Caco-2 (cell line): ENCODE results near the gene ANKRD40CL. TPM values are rescaled to one million over a fixed set of nuclear protein-coding genes. Genes with fewer than 3 reads are reported as not detected.

Experiments
- BruUV-seq: library from RNA; stranded (reverse); fragments of 400-500 nt; replicated peaks from 2 replicates; lab custom pipeline; 2021; lab: Mats Ljungman, UMichigan
- CTCF ChIA-PET: fragments of 300-600 bp; sonication (Branson Sonifier 250); formaldehyde crosslinking; loops from one replicate; lab custom pipeline; 2022; ENCODE audit warnings: antibody characterized with exemption; lab: Charles Lee
- POLR2A ChIA-PET: fragments of 300-600 bp; sonication (Branson Sonifier 250); formaldehyde crosslinking; loops from one replicate; lab custom pipeline; 2022; ENCODE audit warnings: antibody characterized with exemption; lab: Charles Lee
- DNase-seq, 2 experiments: peaks; one replicate each; pipeline versions ENCODE4 v3.0.0 to v3.0.0-alpha.2; 2020 to 2022
- H3K27me3 ChIP-seq: replicated peaks from 2 replicates; pipeline ENCODE4 v1.6.0; 2011; ENCODE audit warnings: low read length; ENCODE audit not compliant: control insufficient read depth, insufficient read depth
- H3K36me3 ChIP-seq: 2 replicates; pipeline ENCODE4 v1.5.1; 2011; ENCODE audit warnings: low read length; ENCODE audit not compliant: control insufficient read depth, insufficient read depth
- H3K4me1 ChIP-seq: fragments of 250-450 bp; sonication (Bioruptor Pico); 2 replicates; pipeline ENCODE4 v1.5.1; 2020; ENCODE audit warnings: mild to moderate bottlenecking
- H3K4me3 ChIP-seq: 2 replicates; pipeline ENCODE4 v1.5.1; 2011; ENCODE audit warnings: low read depth, mild to moderate bottlenecking, control low read depth, low read length
- H3K9me3 ChIP-seq: fragments of 250-450 bp; sonication (Bioruptor Pico); 2 replicates; pipeline ENCODE4 v1.5.1; 2020; ENCODE audit warnings: mild to moderate bottlenecking, moderate library complexity
- H3K27ac Mint-ChIP-seq: one replicate; pipeline ENCODE4 v1.8.0; 2022; ENCODE audit warnings: mixed read lengths; ENCODE audit not compliant: unreplicated experiment
- H3K27me3 Mint-ChIP-seq: one replicate; pipeline ENCODE4 v1.8.0; 2022; ENCODE audit warnings: mixed read lengths; ENCODE audit not compliant: insufficient read depth, unreplicated experiment
- H3K36me3 Mint-ChIP-seq: one replicate; pipeline ENCODE4 v1.8.0; 2022; ENCODE audit warnings: mild to moderate bottlenecking, mixed read lengths; ENCODE audit not compliant: insufficient read depth, unreplicated experiment
- H3K4me1 Mint-ChIP-seq: one replicate; pipeline ENCODE4 v1.8.0; 2022; ENCODE audit warnings: low read depth, mixed read lengths; ENCODE audit not compliant: unreplicated experiment
- H3K4me3 Mint-ChIP-seq: one replicate; pipeline ENCODE4 v1.8.0; 2022; ENCODE audit warnings: mild to moderate bottlenecking, moderate library complexity, mixed read lengths; ENCODE audit not compliant: unreplicated experiment
- H3K9me3 Mint-ChIP-seq: one replicate; pipeline ENCODE4 v1.8.0; 2022; ENCODE audit warnings: mixed read lengths; ENCODE audit not compliant: unreplicated experiment
- CTCF ChIP-seq, 2 experiments: fragments of 200-600 bp in 1 of 2; IDR thresholded peaks; 1 replicate in 1 of 2; 2 replicates in 1 of 2; pipeline versions ENCODE4 v1.5.1 to v1.8.0; 2011 to 2022; ENCODE audit warnings: antibody characterized with exemption in 1 of 2, control low read depth in 1 of 2, inconsistent platforms in 1 of 2, low read depth in 1 of 2, low read length in 1 of 2, mild to moderate bottlenecking in 1 of 2, moderate library complexity in 1 of 2; ENCODE audit not compliant: insufficient read depth in 1 of 2, severe bottlenecking in 1 of 2, unreplicated experiment in 1 of 2
- intact Hi-C: fragments of 100-400 bp; cut with micrococcal nuclease; formaldehyde crosslinking; loops from one replicate; pipeline ENCODE4 v1.10.0; 2022; ENCODE audit not compliant: unreplicated experiment
- total RNA-seq: library from RNA; stranded (reverse); gene quantifications from 2 replicates; pipeline ENCODE4 v1.2.3, GENCODE V29; 2022

The ANKRD40CL gene
- total RNA-seq, 1 experiment from 2014 or later: 11.2 TPM

- no peaks in the 10 kb centered on the region for H3K27me3 Mint-ChIP-seq
- ChIA-PET CTCF (interaction anchor here (0.5 to 1.2 kb wide), 5 partner anchors 10 to 275 kb away, joined by 3 to 8 read pairs (median 3); no protein-coding TSS in a partner anchor), POLR2A (no interaction called here)
- Histone ChIP-seq H3K4me3 (no peak overlapping the region), H3K36me3 (no peaks in the 10 kb centered on the region), H3K4me1 (no peaks in the 10 kb centered on the region), H3K9me3 (no peaks in the 10 kb centered on the region), H3K27me3 (no peaks in the 10 kb centered on the region)
- intact Hi-C loops: no loop called here
- DNase-seq: no peak
- H3K4me1 Mint-ChIP-seq: peaks cover 7% of the 10 kb centered on the region
- no TSS peak for BruUV-seq
- no peak for TF ChIP-seq CTCF (IDR thresholded peaks at IDR 0.05; ENCODE audit: insufficient read depth in 1 of 2, low read depth in 1 of 2, low read length in 1 of 2, severe bottlenecking in 1 of 2, unreplicated experiment in 1 of 2)
- H3K27ac Mint-ChIP-seq: no peak overlapping the region
- no peaks in the 10 kb centered on the region for H3K36me3 Mint-ChIP-seq
- no peaks in the 10 kb centered on the region for H3K9me3 Mint-ChIP-seq
- no peak overlapping the region for H3K4me3 Mint-ChIP-seq
These were observed 8.6 kb upstream of the ANKRD40CL start for GRCh38 chr17:50775926-50776325.

DNA sequence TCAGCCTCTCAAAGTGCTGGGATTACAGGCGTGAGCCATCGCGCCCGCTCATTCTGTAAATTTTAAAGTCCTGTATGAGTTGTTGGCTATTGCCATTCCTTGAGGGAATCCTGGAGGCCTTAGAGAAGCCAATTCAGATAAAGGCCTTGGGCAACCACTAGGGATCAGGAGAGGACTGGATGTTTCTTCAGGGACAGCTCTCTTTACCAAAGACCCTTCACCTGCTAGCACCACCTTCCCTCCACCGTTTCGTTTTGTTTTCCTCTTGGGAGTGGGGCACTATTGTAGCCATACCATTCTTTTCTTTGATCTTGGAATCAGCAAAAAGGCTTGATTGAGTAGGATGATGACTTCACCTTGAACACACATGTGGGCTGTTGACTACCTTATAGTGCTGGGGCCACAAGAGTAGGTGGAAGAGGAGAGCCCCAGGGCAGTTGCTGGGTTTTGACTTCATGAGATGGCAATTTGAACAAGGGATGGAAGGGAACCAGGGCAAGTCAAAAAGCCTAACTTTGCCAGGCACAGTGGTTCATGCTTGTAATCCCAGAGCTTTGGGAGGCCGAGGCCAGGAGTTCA lies 7.0 kb upstream of the ANKRD40CL start:
- Mint-ChIP-seq H3K9me3 (no peaks in the 10 kb centered on the region), H3K4me3 (no peak overlapping the region), H3K27ac (no peak overlapping the region), H3K27me3 (no peaks in the 10 kb centered on the region), H3K4me1 (peaks cover 12% of the 10 kb centered on the region), H3K36me3 (no peaks in the 10 kb centered on the region)
- Histone ChIP-seq H3K9me3 (no peaks in the 10 kb centered on the region), H3K4me3 (no peak overlapping the region), H3K36me3 (no peaks in the 10 kb centered on the region), H3K27me3 (no peaks in the 10 kb centered on the region), H3K4me1 (no peaks in the 10 kb centered on the region)
- DNase-seq: peak in 1 of 2 experiments; percentile 46
- BruUV-seq: no TSS peak
- TF ChIP-seq CTCF (IDR thresholded peaks at IDR 0.05; ENCODE audit: insufficient read depth in 1 of 2, low read depth in 1 of 2, low read length in 1 of 2, severe bottlenecking in 1 of 2, unreplicated experiment in 1 of 2): no peak
- CTCF ChIA-PET: interaction anchor here (0.6 to 1.4 kb wide), 4 partner anchors 9 to 226 kb away, joined by 3 to 6 read pairs (median 4); no protein-coding TSS in a partner anchor
- intact Hi-C loops: no loop called here
- POLR2A ChIA-PET: no interaction called here

DNA sequence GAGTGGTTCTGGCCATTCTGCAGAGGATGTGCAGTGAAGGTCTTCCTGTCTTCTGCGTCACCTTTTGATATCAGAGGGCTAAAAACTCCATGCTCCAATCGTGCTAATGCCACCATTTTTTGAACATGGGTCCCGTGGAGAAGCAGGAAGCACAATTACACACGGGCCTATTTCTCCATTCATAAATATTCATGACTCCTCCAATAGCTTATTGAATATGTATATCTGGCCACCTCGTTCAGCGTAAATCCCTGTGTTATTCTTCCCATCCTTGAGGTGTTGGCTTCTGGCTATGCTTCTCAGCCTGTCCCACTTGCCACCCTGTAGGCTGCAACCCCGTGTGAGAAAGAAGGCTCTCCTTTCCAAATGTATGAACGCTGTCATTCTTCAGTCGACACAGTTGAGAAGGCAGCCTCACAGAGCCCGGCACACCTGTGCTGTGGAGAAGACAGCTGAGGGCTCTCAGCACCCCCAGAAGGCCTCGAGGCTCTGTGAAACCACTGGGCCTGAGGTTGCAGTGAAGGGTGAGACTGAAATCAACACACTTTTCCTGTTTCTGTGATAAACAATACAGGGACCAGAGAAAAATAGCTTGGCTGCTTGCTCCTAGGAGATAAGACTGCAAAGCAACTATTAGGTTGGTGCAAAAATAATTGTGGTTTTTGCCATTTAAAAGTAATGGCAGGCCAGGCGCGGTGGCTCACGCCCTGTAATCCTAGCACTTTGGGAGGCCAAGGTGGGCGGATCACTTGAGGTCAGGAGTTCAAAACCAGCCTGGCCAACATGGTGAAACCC lies 4.9 kb upstream of the ANKRD40CL start:
- POLR2A ChIA-PET: no interaction called here

More for the DNA sequence above, 4.9 kb upstream of the ANKRD40CL start:
- no peaks in the 10 kb centered on the region for H3K9me3 ChIP-seq
- BruUV-seq: no TSS peak
- DNase-seq: peak in 1 of 2 experiments; percentile 34
- H3K36me3 Mint-ChIP-seq: no peaks in the 10 kb centered on the region
- H3K4me1 Mint-ChIP-seq: peaks cover 27% of the 10 kb centered on the region
- intact Hi-C loops: no loop called here
- CTCF ChIA-PET: interaction anchor here (1.4 kb wide), 1 partner anchor 11 kb away, joined by 5 read pairs; no protein-coding TSS in a partner anchor
- H3K4me3 ChIP-seq: no peak overlapping the region
- H3K27me3 ChIP-seq: no peaks in the 10 kb centered on the region
- no peak overlapping the region for H3K27ac Mint-ChIP-seq
- no peaks in the 10 kb centered on the region for H3K36me3 ChIP-seq
- H3K27me3 Mint-ChIP-seq: no peaks in the 10 kb centered on the region
- no peak overlapping the region for H3K4me3 Mint-ChIP-seq
- no peaks in the 10 kb centered on the region for H3K9me3 Mint-ChIP-seq
- peaks cover 20% of the 10 kb centered on the region for H3K4me1 ChIP-seq
- no peak for TF ChIP-seq CTCF (IDR thresholded peaks at IDR 0.05; ENCODE audit: insufficient read depth in 1 of 2, low read depth in 1 of 2, low read length in 1 of 2, severe bottlenecking in 1 of 2, unreplicated experiment in 1 of 2)
